WTC11 (cell line): ENCODE measurements around the gene NFATC2IP. TPM values are rescaled to one million over a fixed set of nuclear protein-coding genes. Genes with fewer than 3 reads are reported as not detected.
A peak's percentile ranks its signal among the peaks of the same experiment; 100 is the strongest.

Experiments
- ATAC-seq: fragments of 200-7000 bp; cut with Tn5 transposase; 2 replicates; pipeline ENCODE4 v1.10.0; 2021; ENCODE audit warnings: mild to moderate bottlenecking, moderate library complexity
- CTCF ChIA-PET: fragments of 300-600 bp; sonication (Branson Sonifier 250); formaldehyde crosslinking; loops from one replicate; lab custom pipeline; 2021; ENCODE audit warnings: antibody characterized with exemption; lab: Charles Lee
- POLR2A ChIA-PET: fragments of 350-600 bp; sonication (Branson Sonifier 250); formaldehyde crosslinking; loops from one replicate; lab custom pipeline; 2021; ENCODE audit warnings: antibody characterized with exemption; lab: Charles Lee
- DNase-seq: peaks from one replicate; pipeline ENCODE4 v3.0.0; 2021; ENCODE audit warnings: low spot score
- H3K27ac Mint-ChIP-seq: 2 replicates; pipeline ENCODE4 v1.8.0; 2021; ENCODE audit warnings: mixed read lengths
- H3K27me3 Mint-ChIP-seq: 2 replicates; pipeline ENCODE4 v1.8.0; 2021; ENCODE audit warnings: low read depth, mild to moderate bottlenecking, moderate library complexity, mixed read lengths
- H3K36me3 Mint-ChIP-seq: 2 replicates; pipeline ENCODE4 v1.8.0; 2021; ENCODE audit warnings: mixed read lengths
- H3K4me1 Mint-ChIP-seq: 2 replicates; pipeline ENCODE4 v1.8.0; 2022; ENCODE audit warnings: mixed read lengths
- H3K4me3 Mint-ChIP-seq: 2 replicates; pipeline ENCODE4 v1.8.0; 2021; ENCODE audit warnings: mild to moderate bottlenecking, moderate library complexity, mixed read lengths
- H3K9me3 Mint-ChIP-seq: 2 replicates; pipeline ENCODE4 v1.8.0; 2021; ENCODE audit warnings: mixed read lengths
- ATF1 ChIP-seq: sonication (generic); formaldehyde crosslinking; IDR thresholded peaks from 2 replicates; pipeline ENCODE4 v1.8.1; 2023; ENCODE audit warnings: mild to moderate bottlenecking, moderate library complexity, missing genetic modification reagents
- ATF6 ChIP-seq: sonication (generic); formaldehyde crosslinking; IDR thresholded peaks from 2 replicates; pipeline ENCODE4 v1.8.1; 2023; ENCODE audit warnings: mild to moderate bottlenecking, missing genetic modification reagents
- CTCF ChIP-seq: fragments of 200-600 bp; IDR thresholded peaks from 2 replicates; pipeline ENCODE4 v1.8.0; 2022; ENCODE audit warnings: antibody characterized with exemption
- ERG ChIP-seq: fragments of 250-450 bp; sonication (Bioruptor Pico); IDR thresholded peaks from 2 replicates; pipeline ENCODE4 v1.8.0; 2021; ENCODE audit warnings: mild to moderate bottlenecking
- GRHL2 ChIP-seq: fragments of 250-450 bp; sonication (Bioruptor Pico); IDR thresholded peaks from 2 replicates; pipeline ENCODE4 v1.8.0; 2022; ENCODE audit warnings: mild to moderate bottlenecking, moderate library complexity; ENCODE audit not compliant: insufficient replicate concordance, severe bottlenecking
- GTF2I ChIP-seq: fragments of 250-450 bp; sonication (Bioruptor Pico); conservative IDR thresholded peaks from 2 replicates; pipeline ENCODE4 v1.4.0; 2021; ENCODE audit warnings: mild to moderate bottlenecking
- HMGA2 ChIP-seq: fragments of 250-450 bp; sonication (Bioruptor Pico); IDR thresholded peaks from 2 replicates; pipeline ENCODE4 v1.4.0; 2021; ENCODE audit warnings: mild to moderate bottlenecking, moderate library complexity
- MAX ChIP-seq: sonication (generic); formaldehyde crosslinking; IDR thresholded peaks from 2 replicates; pipeline ENCODE4 v1.8.0; 2022; ENCODE audit warnings: mild to moderate bottlenecking, missing genetic modification reagents
- NFYB ChIP-seq: sonication (generic); formaldehyde crosslinking; conservative IDR thresholded peaks from 2 replicates; pipeline ENCODE4 v1.8.0; 2022; ENCODE audit warnings: low read depth, missing genetic modification reagents
- NR3C1 ChIP-seq: sonication (generic); formaldehyde crosslinking; conservative IDR thresholded peaks from 2 replicates; pipeline ENCODE4 v1.8.1; 2023; ENCODE audit warnings: low read depth, mild to moderate bottlenecking, missing genetic modification reagents
- PRDM15 ChIP-seq: sonication (generic); formaldehyde crosslinking; IDR thresholded peaks from 2 replicates; pipeline ENCODE4 v1.8.0; 2022; ENCODE audit warnings: missing genetic modification reagents
- RELA ChIP-seq: sonication (generic); formaldehyde crosslinking; IDR thresholded peaks from 2 replicates; pipeline ENCODE4 v1.8.1; 2022; ENCODE audit warnings: missing genetic modification reagents, mild to moderate bottlenecking, borderline replicate concordance
- RORB ChIP-seq: fragments of 250-450 bp; sonication (Bioruptor Pico); IDR thresholded peaks from 2 replicates; pipeline ENCODE4 v1.9.0; 2021; ENCODE audit warnings: mild to moderate bottlenecking
- ZNF263 ChIP-seq: sonication (generic); formaldehyde crosslinking; IDR thresholded peaks from 2 replicates; pipeline ENCODE4 v1.8.1; 2022; ENCODE audit warnings: low read depth, mild to moderate bottlenecking, moderate library complexity, missing genetic modification reagents
- ZNF281 ChIP-seq: sonication (generic); formaldehyde crosslinking; IDR thresholded peaks from 2 replicates; pipeline ENCODE4 v1.8.0; 2023; ENCODE audit warnings: mild to moderate bottlenecking, missing genetic modification reagents
- ZNF671 ChIP-seq: fragments of 250-450 bp; sonication (Bioruptor Pico); IDR thresholded peaks from 2 replicates; pipeline ENCODE4 v1.8.0; 2021; ENCODE audit warnings: mild to moderate bottlenecking
- total RNA-seq: library from RNA; stranded (reverse); gene quantifications from 3 replicates; pipeline ENCODE4 v1.2.3, GENCODE V29; 2021
- TF ChIP-seq, protein P1 (sequence below): sonication (generic); formaldehyde crosslinking; IDR thresholded peaks from 2 replicates; pipeline ENCODE4 v1.8.1; 2022; ENCODE audit warnings: low read depth, mild to moderate bottlenecking, moderate library complexity, missing genetic modification reagents, borderline replicate concordance

The NFATC2IP gene
- total RNA-seq, 1 experiment from 2014 or later = 66.6 TPM

DNA sequence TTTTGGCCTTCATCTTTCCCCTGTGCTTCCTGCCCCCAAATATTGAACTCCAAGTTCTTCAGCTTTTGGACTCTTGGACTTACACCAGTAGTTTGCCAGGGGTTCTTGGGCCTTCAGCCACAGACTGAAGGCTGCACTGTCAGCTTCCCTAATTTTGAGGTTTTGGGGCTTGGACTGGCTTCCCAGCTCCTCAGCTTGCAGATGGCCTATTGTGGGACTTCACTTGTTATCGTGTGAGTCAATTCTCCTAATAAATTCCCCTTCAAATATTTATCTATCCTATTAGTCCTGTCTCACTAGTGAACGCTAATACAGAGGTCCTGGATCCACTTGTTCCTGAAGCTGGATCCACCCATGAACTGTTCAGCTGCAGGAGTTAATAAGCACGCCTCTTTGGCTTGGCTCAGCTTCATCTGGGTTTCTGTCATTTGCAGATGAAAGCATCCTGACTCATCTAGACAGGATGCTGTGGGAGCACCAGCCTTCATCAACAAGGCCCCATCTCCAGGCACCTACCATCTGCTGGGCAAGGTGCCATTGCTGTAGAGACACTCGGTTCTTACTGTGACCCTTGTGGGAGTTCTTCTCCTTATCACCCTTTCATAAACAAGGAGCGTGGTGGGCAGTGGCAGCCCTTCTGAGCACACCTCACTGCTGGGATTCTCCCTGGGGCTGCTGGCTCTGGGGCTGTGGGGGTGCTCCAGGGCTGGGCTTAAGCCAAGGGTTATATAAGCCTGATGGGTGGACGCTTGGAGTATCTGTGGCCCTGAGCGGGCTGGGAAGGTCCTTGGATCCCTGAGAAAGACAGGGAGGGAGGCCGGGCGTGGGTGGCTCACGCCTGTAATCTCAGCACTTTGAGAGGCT is 57.2 kb downstream of the NFATC2IP start (continued):
- no peak for TF ChIP-seq ZNF263 (CRISPR knock-in tag)
- no peak for TF ChIP-seq ATF1 (CRISPR knock-in tag)
- no peak for TF ChIP-seq GTF2I
- TF ChIP-seq PRDM15 (CRISPR knock-in tag) = no peak
- no peak for TF ChIP-seq NFYB
- TF ChIP-seq NR3C1 (CRISPR knock-in tag) = no peak
- no peak for TF ChIP-seq ZNF671 (CRISPR knock-in tag)
- TF ChIP-seq RORB (CRISPR knock-in tag) = no peak
- TF ChIP-seq, protein P1, sequence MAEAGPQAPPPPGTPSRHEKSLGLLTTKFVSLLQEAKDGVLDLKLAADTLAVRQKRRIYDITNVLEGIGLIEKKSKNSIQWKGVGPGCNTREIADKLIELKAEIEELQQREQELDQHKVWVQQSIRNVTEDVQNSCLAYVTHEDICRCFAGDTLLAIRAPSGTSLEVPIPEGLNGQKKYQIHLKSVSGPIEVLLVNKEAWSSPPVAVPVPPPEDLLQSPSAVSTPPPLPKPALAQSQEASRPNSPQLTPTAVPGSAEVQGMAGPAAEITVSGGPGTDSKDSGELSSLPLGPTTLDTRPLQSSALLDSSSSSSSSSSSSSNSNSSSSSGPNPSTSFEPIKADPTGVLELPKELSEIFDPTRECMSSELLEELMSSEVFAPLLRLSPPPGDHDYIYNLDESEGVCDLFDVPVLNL (CRISPR knock-in tag) = no peak
- no peak for TF ChIP-seq ERG (CRISPR knock-in tag)
- no peak for TF ChIP-seq MAX (CRISPR knock-in tag)

- Mint-ChIP-seq H3K4me3 (no peak overlapping the region), H3K4me1 (no peaks in the 10 kb centered on the region), H3K36me3 (no peaks in the 10 kb centered on the region), H3K27ac (no peak overlapping the region), H3K9me3 (no peaks in the 10 kb centered on the region), H3K27me3 (no peaks in the 10 kb centered on the region)
- CTCF ChIA-PET = interaction anchor here (2.3 kb wide), 1 partner anchor 20 kb away, joined by 15 read pairs; no protein-coding TSS in a partner anchor
- no peak for TF ChIP-seq ATF6 (CRISPR knock-in tag)
- no peak for DNase-seq
- peak; percentile 26; the same call in 1 of the 2 replicates for ATAC-seq
- POLR2A ChIA-PET = no interaction called here
Observed at GRCh38 chr16:29009050-29009837, 58.5 kb downstream of the NFATC2IP start.

DNA sequence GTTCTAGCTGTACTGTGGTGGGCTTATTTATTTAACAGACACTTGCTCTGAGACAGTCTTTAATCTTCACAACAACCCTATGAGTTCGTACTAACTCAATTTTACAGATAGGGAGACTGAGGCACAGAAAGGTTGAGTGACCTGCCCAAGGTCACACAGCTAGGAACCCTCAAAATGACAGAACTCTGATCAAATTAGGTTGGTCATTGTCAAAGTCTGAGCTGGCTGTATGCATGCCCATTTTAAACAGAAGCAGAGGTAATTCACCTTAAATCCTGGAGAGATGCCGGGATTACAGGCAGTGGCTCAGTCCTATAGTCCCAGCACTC is 59.1 kb downstream of the NFATC2IP start:
- Mint-ChIP-seq H3K4me3 (no peak overlapping the region), H3K36me3 (no peaks in the 10 kb centered on the region), H3K4me1 (no peaks in the 10 kb centered on the region), H3K27me3 (no peaks in the 10 kb centered on the region), H3K9me3 (no peaks in the 10 kb centered on the region), H3K27ac (no peak overlapping the region)
- ChIA-PET CTCF (interaction anchor here (2.3 to 2.4 kb wide), 2 partner anchors 11 to 19 kb away, joined by 15 read pairs; no protein-coding TSS in a partner anchor), POLR2A (no interaction called here)
- DNase-seq (no peak), ATAC-seq (no peak)
- TF ChIP-seq CTCF (no peak), HMGA2 (CRISPR knock-in tag) (no peak), GRHL2 (CRISPR knock-in tag) (no peak), ZNF281 (CRISPR knock-in tag) (no peak), RELA (no peak)
